DOHH2 (cell line): ENCODE data around the gene SLC34A1.

Source experiments
- H3F3A ChIP-seq: fragments of 200-600 bp; sonication (generic), shearing (Covaris generic); 2 replicates; pipeline ENCODE4 v1.6.0; 2016; ENCODE audit warnings: antibody characterized with exemption, mild to moderate bottlenecking; ENCODE audit not compliant: control insufficient read depth, insufficient read depth
- H3K27ac ChIP-seq: fragments of 200-600 bp; sonication (generic); 2 replicates; pipeline ENCODE4 v1.5.1; 2014; ENCODE audit warnings: low read depth, mild to moderate bottlenecking, low read length, moderate library complexity
- H3K27me3 ChIP-seq: fragments of 200-600 bp; sonication (generic); 2 replicates; pipeline ENCODE4 v1.6.1; 2014; ENCODE audit warnings: mild to moderate bottlenecking, low read length, mixed read lengths; ENCODE audit not compliant: control insufficient read depth
- H3K36me3 ChIP-seq: fragments of 200-600 bp; sonication (generic); 2 replicates; pipeline ENCODE4 v1.6.1; 2014; ENCODE audit warnings: mild to moderate bottlenecking, low read length, moderate library complexity, mixed read lengths; ENCODE audit not compliant: control insufficient read depth
- H3K4me1 ChIP-seq: fragments of 200-600 bp; sonication (generic); 2 replicates; pipeline ENCODE4 v1.6.1; 2014; ENCODE audit warnings: mild to moderate bottlenecking, low read length, mixed read lengths; ENCODE audit not compliant: control insufficient read depth
- H3K4me2 ChIP-seq: fragments of 200-600 bp; sonication (generic); 2 replicates; pipeline ENCODE4 v1.6.0; 2014; ENCODE audit warnings: mild to moderate bottlenecking, low read length, moderate library complexity
- H3K4me3 ChIP-seq: fragments of 200-600 bp; sonication (generic); 2 replicates; pipeline ENCODE4 v1.5.1; 2014; ENCODE audit warnings: mild to moderate bottlenecking, low read length, mixed read lengths
- H3K79me2 ChIP-seq: fragments of 200-600 bp; sonication (generic); 2 replicates; pipeline ENCODE4 v1.6.1; 2014; ENCODE audit warnings: mild to moderate bottlenecking, low read length, mixed read lengths; ENCODE audit not compliant: control insufficient read depth
- H3K9me2 ChIP-seq: fragments of 200-600 bp; sonication (generic); replicated peaks from 2 replicates; pipeline ENCODE4 v1.6.1; 2014; ENCODE audit warnings: mild to moderate bottlenecking, low read length, mixed read lengths; ENCODE audit not compliant: control insufficient read depth
- H3K9me3 ChIP-seq: fragments of 200-600 bp; sonication (generic); 2 replicates; pipeline ENCODE4 v1.6.1; 2014; ENCODE audit warnings: antibody characterized with exemption, low read length, mixed read lengths; ENCODE audit not compliant: control insufficient read depth, insufficient read depth
- H4K20me1 ChIP-seq: fragments of 200-600 bp; sonication (generic); 2 replicates; pipeline ENCODE4 v1.6.0; 2014; ENCODE audit warnings: low read depth, mild to moderate bottlenecking, antibody characterized with exemption, low read length, moderate library complexity; ENCODE audit not compliant: control insufficient read depth, insufficient read depth
- CTCF ChIP-seq: fragments of 200-600 bp; sonication (generic); IDR thresholded peaks from one replicate; pipeline ENCODE4 v1.5.1; 2014; ENCODE audit warnings: antibody characterized with exemption, mild to moderate bottlenecking, low read depth, low read length; ENCODE audit not compliant: poor library complexity, severe bottlenecking
- EZH2phosphoT487 ChIP-seq: fragments of 200-600 bp; sonication (generic); IDR thresholded peaks from 2 replicates; pipeline ENCODE4 v1.6.1; 2017; ENCODE audit warnings: borderline replicate concordance, mild to moderate bottlenecking, antibody characterized with exemption, low read length, moderate library complexity, mixed read lengths

The SLC34A1 gene

GRCh38 chr5:177384134-177384533 is at the start of gene SLC34A1:
Gene SLC34A1, plus strand, starts transcription at chr5:177384434. Its CDS starts 1,308 bp downstream, at chr5:177385742.
- Histone ChIP-seq H3K27ac (no peak within 1 kb of the TSS), H4K20me1 (no peaks in the 10 kb centered on the region), H3K27me3 (peaks cover 21% of the 10 kb centered on the region; the same call in 1 of the 2 replicates), H3F3A (peaks cover 4% of the 10 kb centered on the region), H3K4me3 (no peak within 1 kb of the TSS), H3K36me3 (no peaks in the 10 kb centered on the region), H3K4me2 (no peak within 1 kb of the TSS), H3K4me1 (peaks cover 29% of the 10 kb centered on the region), H3K79me2 (no peaks in the 10 kb centered on the region), H3K9me2 (no peaks in the 10 kb centered on the region), H3K9me3 (no peaks in the 10 kb centered on the region)
- TF ChIP-seq EZH2phosphoT487 = no peak
- no peak for TF ChIP-seq CTCF

GRCh38 chr5:177334781-177335700 is 49.2 kb upstream of the SLC34A1 start:
- H3K4me3 ChIP-seq = no peak overlapping the region
- H3K4me1 ChIP-seq = no peaks in the 10 kb centered on the region
- H3K27me3 ChIP-seq = no peaks in the 10 kb centered on the region
- no peaks in the 10 kb centered on the region for H3K9me3 ChIP-seq
- H4K20me1 ChIP-seq = no peaks in the 10 kb centered on the region
- H3K79me2 ChIP-seq = peaks cover 18% of the 10 kb centered on the region
- no peak overlapping the region for H3K4me2 ChIP-seq
- no peak for TF ChIP-seq CTCF
- TF ChIP-seq EZH2phosphoT487 = no peak
- no peaks in the 10 kb centered on the region for H3K9me2 ChIP-seq
- H3K27ac ChIP-seq = no peak overlapping the region
- H3K36me3 ChIP-seq = peaks cover 91% of the 10 kb centered on the region
- no peaks in the 10 kb centered on the region for H3F3A ChIP-seq

GRCh38 chr5:177335701-177336065 is 48.6 kb upstream of the SLC34A1 start:
- Histone ChIP-seq H3K27ac (no peak overlapping the region), H3K27me3 (no peaks in the 10 kb centered on the region), H3F3A (no peaks in the 10 kb centered on the region), H3K36me3 (peaks cover 87% of the 10 kb centered on the region), H3K4me2 (no peak overlapping the region), H3K4me3 (no peak overlapping the region), H3K4me1 (no peaks in the 10 kb centered on the region), H3K9me3 (no peaks in the 10 kb centered on the region), H3K9me2 (no peaks in the 10 kb centered on the region), H3K79me2 (peaks cover 22% of the 10 kb centered on the region), H4K20me1 (no peaks in the 10 kb centered on the region)
- no peak for TF ChIP-seq EZH2phosphoT487
- no peak for TF ChIP-seq CTCF
